ELR (cell line): ENCODE data around the gene PLK2.
A peak's percentile ranks its signal among the peaks of the same experiment; 100 is the strongest.

Source experiments
- DNase-seq: peaks from one replicate; pipeline ENCODE4 v3.0.0-alpha.2; 2015; ENCODE audit warnings: low read depth

PLK2 gene

GRCh38 chr5:58450018-58450417 lies 9.9 kb downstream of the PLK2 start:
- DNase-seq: no peak

- peak; percentile 71 for DNase-seq
Observed at GRCh38 chr5:58447226-58447625, 12.7 kb downstream of the PLK2 start.

DNA sequence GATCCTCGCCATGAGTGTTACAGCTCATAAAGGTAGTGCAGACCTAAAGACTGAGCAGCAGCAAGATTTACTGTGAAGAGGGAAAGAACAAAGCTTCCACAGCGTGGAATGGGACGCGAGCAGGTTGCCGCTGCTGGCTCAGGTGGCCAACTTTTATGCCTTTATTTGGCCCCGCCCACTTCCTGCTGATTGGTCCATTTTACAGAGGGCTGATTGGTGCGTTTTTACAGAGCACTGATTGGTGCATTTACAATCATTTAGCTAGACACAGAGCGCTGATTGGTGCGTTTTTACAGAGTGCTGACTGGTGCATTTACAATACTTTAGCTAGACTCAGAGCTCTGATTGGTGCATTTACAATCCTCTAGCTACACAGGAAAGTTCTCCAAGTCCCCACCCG lies 13.9 kb downstream of the PLK2 start:
- no peak for DNase-seq

- DNase-seq: no peak
Observed at GRCh38 chr5:58444805-58445204, 15.1 kb downstream of the PLK2 start.

DNA sequence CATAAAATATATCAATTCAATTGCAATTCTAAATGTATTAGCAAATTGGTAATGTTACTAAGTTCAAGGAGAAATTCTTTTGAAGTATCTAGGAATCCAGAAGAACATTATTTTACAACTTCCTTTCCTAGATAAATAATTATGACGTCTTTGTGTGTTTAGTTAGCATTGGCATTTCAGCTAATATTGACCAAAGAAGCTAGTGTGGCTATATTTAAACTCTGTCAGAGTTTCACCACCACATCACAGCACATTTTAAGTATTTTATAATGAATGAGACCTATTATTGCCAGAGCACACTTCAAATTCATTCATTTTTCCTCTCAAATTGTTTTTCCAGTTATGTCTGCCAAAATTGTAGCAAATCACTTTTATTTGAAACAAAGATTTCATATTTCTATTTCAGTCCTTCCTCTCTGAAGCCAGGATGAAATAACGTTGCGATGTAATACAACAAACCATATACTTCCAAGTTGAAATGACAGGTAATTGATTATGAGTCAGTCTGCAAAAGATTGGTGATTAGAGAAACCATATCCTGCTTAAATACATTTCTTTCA lies 18.9 kb downstream of the PLK2 start:
- DNase-seq: no peak

- DNase-seq: no peak
Observed at GRCh38 chr5:58439094-58439644, 20.7 kb downstream of the PLK2 start.

DNA sequence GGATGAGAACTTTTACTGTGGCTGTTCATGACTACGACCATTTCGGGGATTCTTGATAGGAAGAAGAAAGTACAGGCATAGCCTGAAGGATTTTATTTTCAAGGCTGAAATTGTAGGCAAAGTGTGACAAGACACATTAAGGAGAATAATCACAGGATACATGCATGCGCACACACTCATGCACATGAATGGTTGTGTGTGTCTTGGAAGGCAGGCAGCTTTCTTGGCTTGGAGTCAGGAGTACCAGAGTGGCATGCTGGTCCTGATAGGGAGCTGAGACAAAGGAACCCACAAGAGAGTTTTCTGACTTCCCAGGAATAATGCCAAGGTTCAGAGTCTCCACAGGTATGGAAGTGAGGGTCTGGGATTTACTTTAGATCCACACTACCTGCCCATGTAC lies 22.2 kb downstream of the PLK2 start:
- no peak for DNase-seq

DNA sequence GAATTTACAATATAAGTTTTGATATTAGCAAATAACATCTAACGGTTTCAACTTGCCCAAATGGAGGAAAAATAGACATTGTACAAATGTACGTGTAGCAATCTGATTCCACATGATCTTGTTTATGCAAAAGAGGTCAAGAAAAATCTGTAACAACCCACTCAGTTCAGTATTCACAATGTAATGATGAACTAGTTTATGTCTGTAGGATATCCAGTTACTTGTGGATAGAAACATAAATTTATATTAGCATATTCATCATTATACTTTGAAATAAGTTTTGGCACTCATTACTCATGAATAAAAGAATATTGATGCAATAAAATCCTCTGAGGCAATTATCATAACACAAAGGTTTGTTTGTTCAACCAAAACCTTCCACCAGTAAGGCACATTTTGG lies 28.1 kb downstream of the PLK2 start:
- no peak for DNase-seq

- no peak for DNase-seq
Observed at GRCh38 chr5:58412932-58413331, 47.0 kb downstream of the PLK2 start.

DNA sequence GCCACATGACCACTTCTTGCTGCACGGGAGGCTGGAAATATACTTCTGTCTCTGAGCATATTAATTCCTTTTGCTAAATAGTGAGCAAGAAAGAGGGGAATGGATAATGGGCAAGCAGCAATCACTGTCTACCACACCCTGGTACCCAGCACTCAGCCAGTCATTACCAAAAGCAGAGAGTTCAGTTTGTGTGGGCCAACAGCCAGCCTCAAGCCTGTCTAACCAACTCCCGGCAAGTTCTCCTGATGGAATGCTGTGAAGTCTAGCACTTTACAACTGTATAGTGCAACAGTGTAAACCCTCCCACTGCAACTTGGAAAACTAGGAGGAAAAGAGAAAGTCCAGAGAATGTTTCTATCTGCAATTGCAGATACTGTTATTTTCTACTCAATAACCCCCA lies 47.8 kb downstream of the PLK2 start:
- no peak for DNase-seq

DNA sequence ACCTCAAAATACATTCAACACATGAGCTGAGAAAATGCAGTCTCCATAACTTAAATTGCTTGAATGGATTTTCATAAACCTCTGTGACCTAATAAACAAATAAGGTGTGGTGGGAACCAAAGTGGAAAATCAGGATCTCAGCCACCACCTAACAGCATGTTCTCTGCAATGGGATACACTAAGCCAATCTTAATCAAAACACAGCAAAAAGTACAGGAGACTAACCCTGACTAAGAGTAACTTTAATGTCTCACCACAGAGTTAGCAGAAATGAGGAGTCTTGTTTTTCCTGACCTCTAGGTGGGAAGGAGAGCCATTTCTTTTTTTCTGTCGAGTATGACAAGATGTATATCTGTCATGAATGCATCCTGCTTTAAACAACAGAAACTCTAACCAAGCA lies 48.5 kb downstream of the PLK2 start:
- DNase-seq: peak; percentile 28

DNA sequence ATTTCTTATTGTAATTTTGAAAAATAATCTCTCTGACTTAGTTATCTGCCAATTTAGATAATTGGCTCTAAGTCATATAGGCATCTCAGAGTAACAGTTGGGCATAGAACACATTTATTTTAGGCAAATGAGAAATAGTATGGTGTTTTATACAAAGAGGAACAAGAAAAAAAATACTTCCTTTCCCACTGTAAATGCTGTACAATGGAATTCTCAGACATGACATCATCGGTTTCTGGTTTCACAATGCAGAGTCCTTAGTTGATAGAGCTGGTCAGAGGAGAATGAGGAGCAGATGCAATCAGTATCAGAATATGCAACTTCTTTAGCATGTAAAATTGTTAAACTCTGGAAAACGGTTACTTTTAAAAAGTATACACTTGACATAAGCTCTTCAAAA lies 49.4 kb downstream of the PLK2 start:
- peak; percentile 76 for DNase-seq

DNA sequence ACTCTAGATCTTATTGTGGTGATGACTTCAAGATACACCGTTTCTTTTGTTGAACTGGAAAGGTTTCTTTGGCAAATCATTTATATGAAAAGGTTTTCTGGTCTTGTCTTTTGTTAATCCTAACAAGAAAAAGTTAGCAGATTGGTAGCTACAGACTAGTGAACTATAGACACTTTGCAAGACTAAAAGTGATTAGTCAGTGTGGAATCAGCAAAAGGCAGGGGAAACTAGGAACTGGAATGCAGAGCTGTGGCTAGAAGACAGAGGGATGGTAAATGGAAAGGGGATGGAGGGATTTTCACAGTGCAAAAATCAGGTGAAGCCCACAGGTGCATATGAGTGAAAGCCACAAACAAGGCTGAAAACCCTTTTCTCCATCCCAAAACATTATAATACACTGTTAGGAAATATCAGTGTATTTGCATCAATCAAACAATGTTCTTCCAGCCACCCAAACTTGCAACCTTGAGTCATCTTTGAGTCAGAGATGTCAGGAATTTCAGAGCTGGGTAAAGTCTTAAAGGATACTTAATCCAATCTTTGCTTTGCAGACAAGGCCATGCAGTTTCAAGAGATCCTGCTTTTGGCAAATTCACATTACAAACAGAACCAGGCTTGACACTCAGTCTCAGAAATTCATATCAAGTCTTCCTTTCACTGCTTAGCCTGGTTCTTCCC lies 52.7 kb downstream of the PLK2 start:
- peak; percentile 88 for DNase-seq

GRCh38 chr5:58406394-58406793 lies 53.5 kb downstream of the PLK2 start:
- DNase-seq: peak; percentile 32

- DNase-seq: no peak
Observed at GRCh38 chr5:58405175-58405574, 54.7 kb downstream of the PLK2 start.

DNA sequence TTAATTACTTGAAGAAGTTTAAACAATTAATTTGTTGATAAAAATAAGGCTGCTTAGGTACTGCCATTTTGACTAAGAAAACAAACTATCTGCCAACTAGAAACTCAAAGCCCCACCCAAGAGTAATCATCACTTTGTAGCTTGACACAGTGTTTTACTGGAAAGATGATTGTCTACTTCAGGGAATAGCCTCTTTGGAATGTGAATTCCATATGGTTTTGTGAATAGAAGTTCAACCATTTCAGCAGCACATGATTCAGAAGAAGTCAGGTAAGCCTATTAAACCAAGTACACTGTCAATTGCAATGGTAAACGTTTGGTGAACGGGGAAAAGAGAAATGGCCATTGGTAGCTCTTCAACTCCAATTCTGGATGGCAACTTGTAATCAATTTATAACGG lies 55.2 kb downstream of the PLK2 start:
- no peak for DNase-seq
